Stimulated activated naive CD8-positive, alpha-beta T cell treated with anti-CD3 and anti-CD28 coated beads, Interleukin-15, amount 100 ng/mL, for 72 hours (primary cell): Measurements from ENCODE around the gene WHRN.
A peak's percentile ranks its signal among the peaks of the same experiment; 100 is the strongest.

Source experiments
- ATAC-seq: fragments of 150-1000 bp; cut with Tn5 transposase; 2 replicates; pipeline ENCODE4 v1.10.0; 2021; ENCODE audit warnings: mild to moderate bottlenecking, moderate library complexity
- DNase-seq, 2 donors: peaks; one replicate each; pipeline ENCODE4 v3.0.0; 2021 to 2022
- H3K27ac Mint-ChIP-seq, 2 donors: one replicate each; pipeline ENCODE4 v1.8.0; 2022; ENCODE audit warnings: mild to moderate bottlenecking in 2 of 2, mixed read lengths in 2 of 2, moderate library complexity in 2 of 2
- H3K27me3 Mint-ChIP-seq: one replicate; pipeline ENCODE4 v1.8.0; 2022; ENCODE audit warnings: mixed read lengths
- H3K4me1 Mint-ChIP-seq: one replicate; pipeline ENCODE4 v1.8.0; 2022; ENCODE audit warnings: mild to moderate bottlenecking, mixed read lengths
- H3K4me3 Mint-ChIP-seq, 2 donors: one replicate each; pipeline ENCODE4 v1.8.0; 2022; ENCODE audit warnings: mild to moderate bottlenecking in 2 of 2, mixed read lengths in 2 of 2, moderate library complexity in 1 of 2
- H3K9me3 Mint-ChIP-seq, 2 donors: one replicate each; pipeline ENCODE4 v1.8.0; 2022; ENCODE audit warnings: mixed read lengths in 2 of 2

Gene WHRN

DNA sequence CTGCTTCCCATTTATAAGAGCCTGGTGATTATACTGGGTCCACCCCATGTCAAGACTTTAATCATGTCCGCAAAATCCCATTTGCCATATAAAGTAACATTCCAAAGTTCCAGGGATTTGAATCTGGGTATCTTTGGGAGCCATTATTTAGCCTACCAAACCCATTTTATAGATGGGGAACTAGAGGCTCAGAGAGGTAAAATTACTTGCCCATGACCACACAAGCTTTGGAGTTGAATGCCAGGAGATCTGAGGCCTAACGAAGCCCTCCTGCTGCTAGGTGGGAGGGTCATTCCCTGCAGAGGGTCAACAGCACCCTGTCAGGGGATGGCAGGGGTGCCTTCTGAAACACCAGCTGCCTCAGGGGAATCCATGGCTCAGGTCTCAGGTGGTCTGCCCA, 104.5 kb downstream of the WHRN start:
- Mint-ChIP-seq H3K9me3 (no peaks in the 10 kb centered on the region), H3K4me3 (no peak overlapping the region), H3K27me3 (no peaks in the 10 kb centered on the region), H3K27ac (no peak overlapping the region), H3K4me1 (peaks cover 33% of the 10 kb centered on the region)
- DNase-seq, result no peak
- no peak for ATAC-seq

DNA sequence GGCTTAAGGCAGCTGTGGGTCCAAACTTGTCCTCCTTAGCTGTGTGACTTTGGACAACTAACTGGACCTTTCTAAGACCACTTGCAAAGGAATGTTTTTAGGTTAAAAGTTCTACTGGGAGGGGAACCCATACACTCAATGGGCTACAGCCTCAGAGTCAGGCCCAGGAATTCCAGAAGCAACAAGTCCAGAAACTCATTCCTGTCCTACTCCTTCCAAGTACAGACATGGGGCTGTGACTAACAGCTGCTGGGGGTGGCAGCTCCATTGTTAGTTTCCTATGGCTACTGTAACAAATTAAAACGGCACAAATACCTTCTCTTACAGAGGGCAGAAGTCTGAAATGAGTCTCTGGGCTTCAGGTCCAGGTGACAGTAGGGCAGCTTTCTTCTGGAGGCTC, 105.1 kb downstream of the WHRN start:
- no peaks in the 10 kb centered on the region for H3K9me3 Mint-ChIP-seq
- no peak for DNase-seq
- no peaks in the 10 kb centered on the region for H3K27me3 Mint-ChIP-seq
- H3K4me3 Mint-ChIP-seq, result no peak overlapping the region
- no peak overlapping the region for H3K27ac Mint-ChIP-seq
- H3K4me1 Mint-ChIP-seq, result peaks cover 33% of the 10 kb centered on the region
- ATAC-seq, result no peak

DNA sequence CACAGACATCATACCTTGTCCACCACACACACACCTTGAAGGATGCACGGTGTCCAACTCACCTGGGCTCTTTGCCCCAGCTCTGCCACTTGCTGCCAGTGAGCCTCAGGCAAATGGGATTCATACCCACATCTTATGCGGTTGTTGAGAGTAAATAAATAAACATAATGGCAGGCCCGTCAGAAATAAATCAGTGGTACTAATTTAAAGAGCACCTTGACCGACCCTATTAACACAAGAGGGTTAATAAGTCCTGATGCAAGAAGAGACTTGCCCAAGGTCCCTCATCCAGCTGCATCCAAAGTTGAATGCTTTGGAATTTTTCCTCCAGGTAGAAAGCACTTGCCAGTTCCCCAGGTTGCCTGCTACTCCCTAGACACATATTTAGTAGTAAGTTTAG, 105.9 kb downstream of the WHRN start:
- no peaks in the 10 kb centered on the region for H3K9me3 Mint-ChIP-seq
- H3K4me3 Mint-ChIP-seq, result no peak overlapping the region
- no peaks in the 10 kb centered on the region for H3K27me3 Mint-ChIP-seq
- DNase-seq (no peak), ATAC-seq (no peak)
- H3K4me1 Mint-ChIP-seq, result peaks cover 41% of the 10 kb centered on the region
- H3K27ac Mint-ChIP-seq, result no peak overlapping the region

DNA sequence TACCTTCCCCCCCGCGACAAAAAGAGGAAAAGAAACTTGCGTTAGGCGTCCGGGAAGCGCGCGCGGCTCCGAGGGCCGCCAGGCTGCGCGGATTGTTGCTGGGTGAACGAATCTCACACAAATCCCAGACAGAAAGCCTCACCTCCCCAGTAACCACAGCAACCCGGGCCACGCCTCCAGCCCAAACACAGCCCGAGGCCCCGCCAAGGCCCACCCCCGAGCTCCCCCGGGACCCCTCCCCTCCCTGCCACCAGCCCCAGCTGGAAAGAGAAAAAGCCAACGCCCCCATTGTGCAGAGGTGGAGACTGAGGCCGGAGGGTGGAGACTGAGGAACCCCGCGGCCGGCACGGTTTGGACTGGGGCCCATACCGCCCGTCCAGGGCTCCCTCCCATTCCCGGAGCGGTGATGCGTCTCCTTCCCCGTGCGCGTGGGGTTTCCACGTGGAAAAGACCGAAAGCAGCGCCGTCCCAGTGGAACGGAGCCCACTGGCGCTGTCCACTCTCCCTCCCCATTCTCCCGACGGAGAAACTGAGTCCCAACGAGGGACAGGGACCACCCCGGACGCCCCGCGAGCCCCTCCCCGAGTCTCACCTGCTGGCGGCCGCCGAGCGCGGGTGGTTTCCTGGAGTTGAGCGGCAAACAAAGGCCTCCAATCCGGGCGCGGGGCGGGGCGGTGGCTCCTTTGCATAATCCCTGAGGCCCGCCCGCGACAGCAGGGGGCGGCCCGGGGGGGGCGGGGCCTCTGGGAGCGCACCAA, 107.2 kb downstream of the WHRN start:
- H3K27me3 Mint-ChIP-seq, result no peaks in the 10 kb centered on the region
- H3K9me3 Mint-ChIP-seq, result no peaks in the 10 kb centered on the region
- H3K4me3 Mint-ChIP-seq, result peak overlapping the region; percentile 98 to 99
- peaks cover 54% of the 10 kb centered on the region for H3K4me1 Mint-ChIP-seq
- ATAC-seq, result peak; percentile 87
- H3K27ac Mint-ChIP-seq, result peak overlapping the region; percentile 96 to 97
- peak; percentile 92 to 96 for DNase-seq

DNA sequence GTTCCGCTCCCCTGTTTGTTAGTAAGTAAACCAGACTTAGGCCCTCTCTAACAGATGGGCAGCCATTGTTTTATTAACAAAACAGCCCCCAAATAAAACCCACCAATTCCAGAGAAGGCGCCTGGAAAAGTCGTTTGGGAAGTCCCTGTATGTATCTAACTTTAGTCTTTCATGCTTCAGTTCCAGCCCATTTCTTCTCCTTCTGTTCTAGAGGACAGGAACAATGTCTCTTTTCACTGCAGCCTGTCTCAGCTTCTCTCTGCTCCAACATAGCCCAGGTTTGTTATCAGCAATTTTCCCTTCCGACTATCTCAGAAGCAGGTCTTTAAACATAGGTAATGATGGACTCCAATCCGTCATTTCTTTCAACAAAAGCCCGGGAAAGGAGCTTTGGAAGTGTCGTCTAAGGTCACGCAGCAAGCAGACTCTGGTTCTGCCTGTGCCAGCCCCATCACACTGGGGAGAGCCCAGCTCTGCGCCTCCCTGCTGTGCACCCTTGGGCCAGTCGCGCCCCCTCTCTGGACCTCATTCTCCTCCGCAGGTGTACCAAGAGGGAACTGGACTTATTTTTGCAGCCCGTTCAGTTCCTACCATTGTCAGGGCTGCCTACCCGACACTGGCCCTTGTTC, 107.9 kb downstream of the WHRN start:
- DNase-seq, result no peak
- ATAC-seq, result peak; percentile 53
- H3K4me1 Mint-ChIP-seq, result peaks cover 61% of the 10 kb centered on the region
- peak overlapping the region; percentile 98 to 99 for H3K4me3 Mint-ChIP-seq
- H3K27ac Mint-ChIP-seq, result peak overlapping the region; percentile 96 to 97
- H3K9me3 Mint-ChIP-seq, result no peaks in the 10 kb centered on the region
- no peaks in the 10 kb centered on the region for H3K27me3 Mint-ChIP-seq

DNA sequence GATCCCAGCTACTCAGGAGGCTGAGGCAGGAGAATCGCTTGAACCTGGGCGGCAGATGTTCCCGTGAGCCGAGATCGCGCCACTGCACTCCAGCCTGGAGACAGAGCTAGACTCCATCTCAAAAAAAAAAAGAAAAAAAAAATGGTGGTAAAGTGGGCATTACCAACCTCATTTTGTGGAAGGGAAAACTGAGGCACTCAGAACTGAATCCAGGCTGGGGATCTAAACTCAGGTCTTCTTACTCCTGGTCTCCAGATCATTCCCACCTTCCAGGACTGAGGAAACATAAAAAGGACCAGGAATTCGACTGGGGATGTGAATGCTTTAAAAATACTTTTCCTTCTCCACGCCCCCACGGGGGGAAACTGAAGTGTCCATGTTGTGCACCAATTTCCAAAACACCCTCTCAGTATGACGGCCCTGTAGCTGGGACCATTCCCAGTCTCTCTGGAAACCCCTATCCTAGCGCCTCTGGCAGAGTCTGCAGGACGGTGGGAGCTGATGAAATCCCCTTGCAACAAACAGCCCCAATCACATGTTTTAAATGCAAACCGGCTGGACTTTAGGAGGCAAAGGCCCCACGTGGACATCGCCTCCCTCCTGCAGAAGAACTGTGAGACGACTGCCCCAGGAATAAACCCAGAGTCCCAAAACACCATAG, 108.6 kb downstream of the WHRN start:
- Mint-ChIP-seq H3K4me3 (peak overlapping the region; percentile 98 to 99), H3K9me3 (no peaks in the 10 kb centered on the region), H3K27me3 (no peaks in the 10 kb centered on the region), H3K4me1 (peaks cover 68% of the 10 kb centered on the region), H3K27ac (peak overlapping the region; percentile 84 to 85)
- ATAC-seq, result no peak
- DNase-seq, result no peak

DNA sequence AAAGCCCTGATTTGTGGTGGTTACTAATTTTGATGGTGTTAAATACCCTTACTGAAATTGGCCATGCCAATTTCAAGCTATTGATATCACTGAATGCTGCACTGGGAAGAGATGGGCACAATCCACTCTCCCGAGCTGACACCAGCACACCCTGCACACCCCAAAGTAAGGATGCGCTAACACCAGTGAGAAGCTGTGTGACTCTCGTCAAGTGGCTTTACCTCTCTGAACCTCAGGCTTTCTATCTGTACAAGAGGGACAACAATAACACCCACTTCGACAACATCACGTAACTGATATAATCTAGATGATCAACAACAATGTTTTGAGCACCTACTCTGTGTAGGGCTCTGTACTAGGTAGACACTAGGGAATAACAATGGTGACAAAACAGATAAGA, 109.5 kb downstream of the WHRN start:
- ATAC-seq (no peak), DNase-seq (no peak)
- Mint-ChIP-seq H3K27me3 (no peaks in the 10 kb centered on the region), H3K9me3 (no peaks in the 10 kb centered on the region), H3K4me1 (peaks cover 77% of the 10 kb centered on the region), H3K27ac (peak overlapping the region; percentile 42 to 84), H3K4me3 (peak overlapping the region; percentile 98 to 99)

DNA sequence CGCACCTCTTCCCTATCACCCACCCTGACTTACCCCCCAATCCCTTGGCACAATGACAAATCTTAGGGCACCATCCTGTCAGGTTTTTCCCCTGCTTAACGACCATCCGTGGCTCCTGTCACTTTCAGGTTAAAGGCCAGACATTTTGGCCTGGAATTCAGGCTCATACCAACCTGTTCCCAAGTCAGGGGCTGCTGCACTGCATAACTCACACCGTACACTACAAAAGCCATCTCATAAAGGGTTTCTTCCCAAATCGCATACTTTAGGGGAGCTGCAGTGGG, 110.0 kb downstream of the WHRN start:
- Mint-ChIP-seq H3K4me1 (peaks cover 82% of the 10 kb centered on the region), H3K27ac (peak overlapping the region; percentile 42 to 84), H3K4me3 (peak overlapping the region; percentile 98 to 99), H3K9me3 (no peaks in the 10 kb centered on the region), H3K27me3 (no peaks in the 10 kb centered on the region)
- ATAC-seq, result no peak
- no peak for DNase-seq

DNA sequence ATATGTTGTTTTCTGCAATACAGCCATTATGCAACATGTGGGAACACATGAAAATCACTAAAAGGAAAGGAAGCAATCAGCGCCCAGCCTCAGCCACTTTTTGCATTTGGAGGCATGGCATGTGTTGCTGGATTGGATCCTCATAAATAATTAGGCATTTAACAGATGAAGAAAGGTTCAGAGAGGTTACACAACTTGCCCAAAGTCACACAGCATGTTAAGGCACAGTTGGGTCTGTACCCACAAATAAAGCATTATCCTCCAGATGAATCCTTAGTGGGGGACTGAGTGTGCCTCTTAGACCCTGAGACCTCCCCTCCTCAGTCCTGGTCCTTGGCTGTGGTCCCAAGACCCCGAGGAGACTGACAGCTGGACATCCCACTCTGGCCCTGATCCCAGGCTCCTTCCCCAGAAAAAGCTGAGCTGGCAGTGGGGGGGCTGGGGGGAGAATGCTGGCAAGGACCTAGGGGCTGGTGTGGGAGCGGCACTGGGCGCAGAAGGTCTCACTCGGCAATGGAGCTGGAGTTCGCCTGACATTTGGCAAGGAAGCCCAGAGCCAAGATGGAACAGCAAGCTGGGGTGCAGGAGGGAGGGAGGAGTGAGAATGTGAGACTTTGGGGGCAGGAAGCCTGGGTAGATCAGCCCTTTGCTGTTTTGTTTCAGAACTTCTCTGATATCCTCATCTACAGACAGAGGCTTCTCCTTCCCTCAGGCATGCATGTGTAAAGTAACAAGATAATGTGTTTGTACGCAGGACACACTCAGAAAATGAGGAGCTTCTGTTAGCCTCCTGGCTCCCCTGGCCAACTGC, 110.5 kb downstream of the WHRN start:
- H3K27ac Mint-ChIP-seq, result peak overlapping the region; percentile 30 to 84
- no peaks in the 10 kb centered on the region for H3K9me3 Mint-ChIP-seq
- ATAC-seq, result no peak
- no peak for DNase-seq
- peak overlapping the region; percentile 98 to 99 for H3K4me3 Mint-ChIP-seq
- H3K4me1 Mint-ChIP-seq, result peaks cover 87% of the 10 kb centered on the region
- no peaks in the 10 kb centered on the region for H3K27me3 Mint-ChIP-seq

DNA sequence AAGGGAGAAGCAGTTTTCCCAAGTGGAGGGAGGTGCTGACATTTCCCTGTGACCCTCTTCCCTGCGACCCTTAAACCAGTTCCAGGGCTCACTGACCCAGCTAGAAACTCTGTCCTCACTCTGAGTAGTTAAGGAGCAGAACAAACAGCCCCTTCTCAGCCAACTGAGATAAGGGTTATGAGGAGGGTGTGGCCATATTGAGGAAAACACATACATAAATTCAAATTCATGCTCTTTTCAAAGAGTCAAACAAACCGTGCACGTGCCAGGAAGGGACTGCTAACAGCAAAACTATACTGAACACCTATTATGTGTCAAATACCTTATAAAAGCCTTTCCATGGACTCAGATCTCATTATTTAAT, 112.5 kb downstream of the WHRN start:
- no peak for DNase-seq
- Mint-ChIP-seq H3K27ac (no peak overlapping the region), H3K27me3 (no peaks in the 10 kb centered on the region), H3K4me3 (peak overlapping the region; percentile 42 to 51), H3K4me1 (peaks cover 100% of the 10 kb centered on the region), H3K9me3 (no peaks in the 10 kb centered on the region)
- ATAC-seq, result no peak

DNA sequence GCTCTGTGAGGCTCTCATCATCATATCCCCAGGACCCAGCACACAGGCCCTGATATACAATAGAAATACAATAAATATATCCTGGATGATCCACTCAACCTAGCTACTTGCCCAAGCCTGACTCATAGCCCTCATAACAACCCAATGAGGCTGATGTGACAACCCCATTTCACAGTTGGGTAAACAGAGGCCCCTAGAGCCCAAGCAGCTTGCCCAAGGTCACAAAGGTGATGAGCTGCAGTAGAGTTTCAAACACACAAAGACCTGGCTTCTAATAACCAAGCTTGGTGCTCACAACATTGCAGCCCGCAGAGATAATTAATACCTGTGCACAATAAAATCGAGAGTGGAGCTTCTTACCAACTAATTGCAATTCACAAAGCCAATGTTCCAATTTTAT, 114.3 kb downstream of the WHRN start:
- no peaks in the 10 kb centered on the region for H3K9me3 Mint-ChIP-seq
- H3K27me3 Mint-ChIP-seq, result no peaks in the 10 kb centered on the region
- DNase-seq (no peak), ATAC-seq (no peak)
- peak overlapping the region; percentile 93 to 94 for H3K4me3 Mint-ChIP-seq
- no peak overlapping the region for H3K27ac Mint-ChIP-seq
- peaks cover 82% of the 10 kb centered on the region for H3K4me1 Mint-ChIP-seq

DNA sequence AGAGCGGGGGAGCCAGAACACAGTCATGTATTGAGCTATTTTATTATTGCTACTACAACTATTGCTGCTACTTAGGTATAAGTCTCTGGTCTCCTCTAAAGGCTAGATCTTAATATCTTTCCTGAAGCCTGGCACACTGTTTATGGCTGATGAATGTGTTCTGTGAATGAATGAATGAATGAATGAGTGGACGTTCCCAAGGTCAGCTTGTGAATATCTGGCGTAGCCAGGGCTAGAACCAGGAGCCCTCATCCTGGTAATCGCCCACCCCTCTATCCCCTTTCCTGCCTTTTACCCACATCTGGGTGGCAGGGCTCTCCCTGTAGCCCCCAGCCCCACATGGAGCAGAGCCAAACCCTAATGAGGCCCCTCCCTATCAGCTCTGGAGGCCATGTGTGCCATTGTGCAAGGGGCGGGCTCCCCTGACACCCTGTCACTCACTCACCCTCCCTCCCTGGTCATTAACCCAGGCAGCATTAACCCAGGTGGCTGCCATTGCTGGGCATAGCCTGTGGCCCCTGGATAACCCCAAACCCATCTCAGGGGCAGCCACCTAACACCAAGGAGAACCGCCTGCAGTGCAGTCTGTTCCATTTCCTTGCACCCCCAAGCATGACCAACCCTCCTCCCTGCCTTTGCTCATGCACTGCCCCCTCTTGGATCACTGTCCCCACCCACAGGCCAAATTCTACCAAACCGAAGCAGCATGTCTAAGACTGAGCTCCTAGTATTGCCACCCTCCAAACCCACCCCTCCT, 115.5 kb downstream of the WHRN start:
- H3K27ac Mint-ChIP-seq, result peak overlapping the region; percentile 94 to 98
- ATAC-seq (no peak), DNase-seq (peak in 1 of 2 donors; percentile 49)
- peak overlapping the region; percentile 93 to 94 for H3K4me3 Mint-ChIP-seq
- H3K27me3 Mint-ChIP-seq, result no peaks in the 10 kb centered on the region
- peaks cover 76% of the 10 kb centered on the region for H3K4me1 Mint-ChIP-seq
- H3K9me3 Mint-ChIP-seq, result no peaks in the 10 kb centered on the region

DNA sequence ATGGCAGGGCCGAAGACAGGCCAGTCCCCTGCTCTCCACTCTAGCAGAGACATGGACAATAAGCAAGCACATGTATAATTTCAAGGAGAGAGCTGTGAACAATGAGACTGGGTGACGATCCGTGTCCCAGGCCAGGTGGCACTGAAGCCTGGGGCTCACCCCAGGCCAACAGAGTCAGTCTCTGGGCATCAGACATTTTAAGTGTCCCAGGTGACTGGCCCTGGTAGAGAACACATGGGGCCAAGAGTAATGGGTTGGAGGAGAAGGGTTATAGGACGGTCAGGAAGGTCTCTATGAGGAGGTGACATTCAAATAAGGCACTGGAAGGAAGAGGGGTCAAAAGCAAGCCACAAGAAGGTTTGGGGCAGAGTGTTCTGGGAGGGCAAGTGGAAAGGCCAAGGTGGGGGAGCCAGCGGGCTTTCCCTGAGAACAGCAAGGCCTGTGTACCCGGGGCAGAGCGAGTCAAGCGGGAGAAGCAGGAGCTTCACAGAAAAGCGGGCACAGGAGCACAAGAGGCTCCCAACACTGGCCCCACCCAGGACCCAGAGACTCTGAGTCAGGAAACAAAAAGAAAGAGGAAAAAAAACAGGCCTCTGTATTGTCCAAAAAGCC, 116.4 kb downstream of the WHRN start:
- Mint-ChIP-seq H3K4me3 (peak overlapping the region; percentile 93 to 94), H3K27ac (peak overlapping the region; percentile 94 to 98), H3K27me3 (no peaks in the 10 kb centered on the region), H3K9me3 (no peaks in the 10 kb centered on the region), H3K4me1 (peaks cover 69% of the 10 kb centered on the region)
- DNase-seq, result no peak
- ATAC-seq, result no peak

DNA sequence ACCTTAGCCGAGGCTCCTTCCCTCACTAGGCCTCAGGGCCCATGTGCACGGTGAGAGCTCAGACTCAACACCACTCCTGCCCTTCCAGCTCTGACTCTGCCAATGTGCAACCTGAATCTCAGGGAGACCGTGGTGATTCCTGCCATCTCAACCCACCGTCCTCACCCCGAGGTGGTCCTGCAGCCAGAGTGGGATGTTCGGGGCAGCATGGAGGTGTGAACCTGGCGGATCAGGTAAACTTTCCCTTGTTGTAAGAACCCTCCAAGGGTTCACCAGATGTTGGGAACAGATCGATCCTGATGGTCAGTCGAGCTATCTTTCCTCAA, 117.0 kb downstream of the WHRN start:
- ATAC-seq, result no peak
- peaks cover 69% of the 10 kb centered on the region for H3K4me1 Mint-ChIP-seq
- H3K4me3 Mint-ChIP-seq, result peak overlapping the region; percentile 93 to 94
- DNase-seq, result no peak
- peak overlapping the region; percentile 94 to 98 for H3K27ac Mint-ChIP-seq
- H3K27me3 Mint-ChIP-seq, result no peaks in the 10 kb centered on the region
- H3K9me3 Mint-ChIP-seq, result no peaks in the 10 kb centered on the region
